Stimulated activated CD4-positive, alpha-beta T cell treated with anti-CD3 and anti-CD28 coated beads, TNF-alpha, amount 100 ng/mL, for 4 hours (primary cell): ENCODE data around the gene TRIM34.
"Not testable (repeated sequence)": the region's sequence is repeated elsewhere in the genome, so short reads cannot be mapped to it uniquely, and the experiment has no call there.

ENCODE experiments used
- DNase-seq, 3 experiments: peaks; one replicate each; pipeline ENCODE4 v3.0.0-alpha.2; 2020; ENCODE audit warnings: low read depth in 3 of 3

Gene TRIM34

GRCh38 chr11:5621580-5621979, 3.2 kb upstream of the TRIM34 start:
- DNase-seq = no peak

- DNase-seq = no peak
These were observed 2.0 kb upstream of the TRIM34 start for GRCh38 chr11:5622802-5623201.

- no peak for DNase-seq
These were observed 480 bp downstream of the TRIM34 start for GRCh38 chr11:5625281-5625680.

GRCh38 chr11:5626196-5626595, 1.4 kb downstream of the TRIM34 start:
- no peak for DNase-seq

GRCh38 chr11:5631417-5631816, 6.6 kb downstream of the TRIM34 start:
- no peak for DNase-seq

GRCh38 chr11:5631969-5632635, 7.3 kb downstream of the TRIM34 start:
- DNase-seq = no peak

GRCh38 chr11:5639953-5640352, 15.2 kb downstream of the TRIM34 start:
- no peak for DNase-seq

GRCh38 chr11:5643585-5643984, 18.8 kb downstream of the TRIM34 start:
- DNase-seq = no peak

- no peak for DNase-seq
These were observed 21.3 kb downstream of the TRIM34 start for GRCh38 chr11:5646139-5646538.

- no peak for DNase-seq
These were observed 30.7 kb downstream of the TRIM34 start for GRCh38 chr11:5655474-5655873.

GRCh38 chr11:5656956-5657355, 32.2 kb downstream of the TRIM34 start:
- not testable (repeated sequence) for DNase-seq

- DNase-seq = no peak
These were observed 33.5 kb downstream of the TRIM34 start for GRCh38 chr11:5658318-5658717.

GRCh38 chr11:5663511-5663910, 38.7 kb downstream of the TRIM34 start:
- DNase-seq = no peak

GRCh38 chr11:5665051-5665570, 40.3 kb downstream of the TRIM34 start:
- DNase-seq = no peak

GRCh38 chr11:5665746-5666401, 41.1 kb downstream of the TRIM34 start:
- no peak for DNase-seq

- no peak for DNase-seq
These were observed 41.6 kb downstream of the TRIM34 start for GRCh38 chr11:5666402-5666793.

- DNase-seq = no peak
These were observed 47.0 kb downstream of the TRIM34 start for GRCh38 chr11:5671831-5672230.

- no peak for DNase-seq
These were observed 49.6 kb downstream of the TRIM34 start for GRCh38 chr11:5674391-5674790.

- DNase-seq = no peak
These were observed 55.0 kb downstream of the TRIM34 start for GRCh38 chr11:5679811-5680210.

- DNase-seq = not testable (repeated sequence)
These were observed 58.2 kb downstream of the TRIM34 start for GRCh38 chr11:5682890-5683441.

- DNase-seq = peak in 2 of 3 experiments; percentile 13 to 23
These were observed 58.8 kb downstream of the TRIM34 start for GRCh38 chr11:5683620-5684019.

- DNase-seq = no peak
These were observed 59.3 kb downstream of the TRIM34 start for GRCh38 chr11:5684036-5684645.
